ENCODE data around the gene PRDM16. TPM values are rescaled to one million over a fixed set of nuclear protein-coding genes. Genes with fewer than 3 reads are reported as not detected.

The PRDM16 gene
- total RNA-seq, 1 experiment from 2014 or later = 6.1 TPM

DNA sequence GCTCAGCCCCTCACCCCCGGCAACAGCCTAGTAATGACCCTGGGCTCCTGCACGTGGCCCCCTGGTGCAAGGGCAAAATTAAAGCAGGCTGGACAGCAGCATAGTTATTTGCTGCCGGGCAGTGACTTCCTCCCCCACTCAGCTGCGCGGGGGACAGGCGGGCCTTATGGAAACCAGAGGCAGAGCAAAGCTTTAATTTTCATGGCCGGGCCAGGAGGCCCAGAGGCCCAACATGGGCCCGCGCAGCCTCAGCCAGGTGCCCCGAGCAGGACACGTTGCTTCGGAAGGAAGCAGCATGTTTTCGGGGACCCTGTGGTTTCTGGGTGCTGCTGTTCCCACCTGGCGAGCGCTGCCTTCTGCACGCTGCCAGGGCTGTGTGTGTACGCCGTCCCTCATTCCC is 295.5 kb downstream of the PRDM16 start:
- ChIA-PET RAD21 (ENCODE audit: low non-redundant PET in 1 of 2, low total read pairs in 2 of 2, uncharacterized antibody in 2 of 2, unreplicated experiment in 2 of 2) (no interaction called here), POLR2A (no interaction called here), CTCF (no interaction called here)
- no peak for DNase-seq (ENCODE audit: low read depth, low spot score)
- H3K4me1 ChIP-seq (ENCODE audit: control insufficient read depth in 1 of 2, insufficient read depth in 2 of 2, low read length in 2 of 2) = peaks cover 2 to 9% of the 10 kb centered on the region in 2 experiments; a peak in 3 of 4 replicates
- no TSS peak for BruUV-seq (replicated peaks)
- H3K4me2 ChIP-seq (ENCODE audit: low read length) = no peak overlapping the region
- H3K4me3 ChIP-seq (replicated peaks in 1 of 2; ENCODE audit: low read depth in 1 of 2, low read length in 2 of 2) = no peak overlapping the region
- no peaks in the 10 kb centered on the region for H3K79me2 ChIP-seq (ENCODE audit: insufficient read depth, low read length)
- no peak for ATAC-seq
- TF ChIP-seq, protein P1, sequence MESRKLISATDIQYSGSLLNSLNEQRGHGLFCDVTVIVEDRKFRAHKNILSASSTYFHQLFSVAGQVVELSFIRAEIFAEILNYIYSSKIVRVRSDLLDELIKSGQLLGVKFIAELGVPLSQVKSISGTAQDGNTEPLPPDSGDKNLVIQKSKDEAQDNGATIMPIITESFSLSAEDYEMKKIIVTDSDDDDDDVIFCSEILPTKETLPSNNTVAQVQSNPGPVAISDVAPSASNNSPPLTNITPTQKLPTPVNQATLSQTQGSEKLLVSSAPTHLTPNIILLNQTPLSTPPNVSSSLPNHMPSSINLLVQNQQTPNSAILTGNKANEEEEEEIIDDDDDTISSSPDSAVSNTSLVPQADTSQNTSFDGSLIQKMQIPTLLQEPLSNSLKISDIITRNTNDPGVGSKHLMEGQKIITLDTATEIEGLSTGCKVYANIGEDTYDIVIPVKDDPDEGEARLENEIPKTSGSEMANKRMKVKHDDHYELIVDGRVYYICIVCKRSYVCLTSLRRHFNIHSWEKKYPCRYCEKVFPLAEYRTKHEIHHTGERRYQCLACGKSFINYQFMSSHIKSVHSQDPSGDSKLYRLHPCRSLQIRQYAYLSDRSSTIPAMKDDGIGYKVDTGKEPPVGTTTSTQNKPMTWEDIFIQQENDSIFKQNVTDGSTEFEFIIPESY (IDR thresholded peaks at IDR 0.05; ENCODE audit: extremely low read depth, insufficient replicate concordance, low read length) = no peak
- TF ChIP-seq YY1 (IDR thresholded peaks at IDR 0.05; ENCODE audit: extremely low read depth, insufficient replicate concordance, low read depth, low read length) = no peak
- TF ChIP-seq MAX (IDR thresholded peaks at IDR 0.05) = no peak
- no peak overlapping the region for H2AFZ ChIP-seq (ENCODE audit: low read depth, low read length, poor library complexity, severe bottlenecking)
- H3K36me3 ChIP-seq (ENCODE audit: control insufficient read depth in 1 of 2, insufficient read depth in 2 of 2, low read length in 2 of 2) = no peaks in the 10 kb centered on the region
- H3K9ac ChIP-seq (ENCODE audit: low read length) = no peak overlapping the region
- H3K9me2 ChIP-seq (ENCODE audit: insufficient read depth) = no peaks in the 10 kb centered on the region
- H3K9me3 ChIP-seq (ENCODE audit: control insufficient read depth in 1 of 2, insufficient read depth in 1 of 2, low read depth in 1 of 2, low read length in 2 of 2) = no peaks in the 10 kb centered on the region
- no peaks in the 10 kb centered on the region for H4K20me1 ChIP-seq (ENCODE audit: insufficient read depth)
- no peak overlapping the region for H3K27ac ChIP-seq (ENCODE audit: low read depth, low read length)
- intact Hi-C loops (cut with micrococcal nuclease) = no loop called here
- H3K27me3 ChIP-seq (ENCODE audit: insufficient read depth, low read length) = no peaks in the 10 kb centered on the region

DNA sequence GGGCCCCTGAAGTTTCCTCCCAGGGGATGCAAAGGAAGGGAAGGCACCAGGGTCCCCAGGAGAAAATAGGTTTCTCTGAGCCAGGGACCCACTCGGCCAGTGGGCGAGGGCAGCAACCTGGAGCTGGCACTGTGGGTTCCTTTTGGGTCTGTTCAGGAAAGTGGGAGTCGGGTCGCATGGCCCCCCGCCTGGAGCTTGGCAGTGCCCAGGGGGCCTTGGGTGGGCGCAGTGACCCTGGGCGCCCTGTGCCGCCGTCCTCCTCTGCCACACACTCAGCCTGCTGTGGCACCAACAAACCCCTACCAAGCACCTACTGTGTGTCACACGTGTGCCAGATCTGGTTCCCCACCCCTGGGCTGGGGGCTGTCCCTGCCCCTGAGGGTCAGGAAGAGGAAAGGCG is 296.0 kb downstream of the PRDM16 start:
- Histone ChIP-seq H3K36me3 (ENCODE audit: control insufficient read depth in 1 of 2, insufficient read depth in 2 of 2, low read length in 2 of 2) (no peaks in the 10 kb centered on the region), H3K9ac (ENCODE audit: low read length) (no peak overlapping the region), H3K9me2 (ENCODE audit: insufficient read depth) (no peaks in the 10 kb centered on the region), H3K27me3 (ENCODE audit: insufficient read depth, low read length) (no peaks in the 10 kb centered on the region), H3K4me1 (ENCODE audit: control insufficient read depth in 1 of 2, insufficient read depth in 2 of 2, low read length in 2 of 2) (peaks cover 4 to 13% of the 10 kb centered on the region in 2 experiments; a peak in 3 of 4 replicates), H3K79me2 (ENCODE audit: insufficient read depth, low read length) (no peaks in the 10 kb centered on the region), H3K9me3 (ENCODE audit: control insufficient read depth in 1 of 2, insufficient read depth in 1 of 2, low read depth in 1 of 2, low read length in 2 of 2) (no peaks in the 10 kb centered on the region), H3K4me3 (replicated peaks in 1 of 2; ENCODE audit: low read depth in 1 of 2, low read length in 2 of 2) (no peak overlapping the region), H4K20me1 (ENCODE audit: insufficient read depth) (no peaks in the 10 kb centered on the region), H3K4me2 (ENCODE audit: low read length) (no peak overlapping the region), H2AFZ (ENCODE audit: low read depth, low read length, poor library complexity, severe bottlenecking) (no peak overlapping the region), H3K27ac (ENCODE audit: low read depth, low read length) (no peak overlapping the region)
- no TSS peak for BruUV-seq (replicated peaks)
- intact Hi-C loops (cut with micrococcal nuclease) = no loop called here
- POLR2A ChIA-PET = no interaction called here
- RAD21 ChIA-PET (ENCODE audit: low non-redundant PET in 1 of 2, low total read pairs in 2 of 2, uncharacterized antibody in 2 of 2, unreplicated experiment in 2 of 2) = no interaction called here
- CTCF ChIA-PET = no interaction called here
- DNase-seq (ENCODE audit: low read depth, low spot score) (no peak), ATAC-seq (no peak)
- TF ChIP-seq CBX3 (IDR thresholded peaks at IDR 0.05; ENCODE audit: low read depth) (no peak), REST (IDR thresholded peaks at IDR 0.05; ENCODE audit: low read depth) (no peak), ELF1 (IDR thresholded peaks at IDR 0.05; ENCODE audit: borderline replicate concordance, low read depth) (no peak), SP1 (IDR thresholded peaks at IDR 0.05; ENCODE audit: low read depth) (no peak), EZH2 (IDR thresholded peaks at IDR 0.05) (no peak), EGR1 (IDR thresholded peaks at IDR 0.05; ENCODE audit: low read depth) (no peak), FOSL1 (IDR thresholded peaks at IDR 0.05; ENCODE audit: low read depth) (no peak), POLR2A (IDR thresholded peaks at IDR 0.05; ENCODE audit: borderline replicate concordance, extremely low read depth, insufficient read depth, insufficient read length) (no peak), SRF (IDR thresholded peaks at IDR 0.05; ENCODE audit: low read depth) (no peak), EZH2phosphoT487 (IDR thresholded peaks at IDR 0.05; ENCODE audit: borderline replicate concordance) (no peak)
- TF ChIP-seq, protein P2, sequence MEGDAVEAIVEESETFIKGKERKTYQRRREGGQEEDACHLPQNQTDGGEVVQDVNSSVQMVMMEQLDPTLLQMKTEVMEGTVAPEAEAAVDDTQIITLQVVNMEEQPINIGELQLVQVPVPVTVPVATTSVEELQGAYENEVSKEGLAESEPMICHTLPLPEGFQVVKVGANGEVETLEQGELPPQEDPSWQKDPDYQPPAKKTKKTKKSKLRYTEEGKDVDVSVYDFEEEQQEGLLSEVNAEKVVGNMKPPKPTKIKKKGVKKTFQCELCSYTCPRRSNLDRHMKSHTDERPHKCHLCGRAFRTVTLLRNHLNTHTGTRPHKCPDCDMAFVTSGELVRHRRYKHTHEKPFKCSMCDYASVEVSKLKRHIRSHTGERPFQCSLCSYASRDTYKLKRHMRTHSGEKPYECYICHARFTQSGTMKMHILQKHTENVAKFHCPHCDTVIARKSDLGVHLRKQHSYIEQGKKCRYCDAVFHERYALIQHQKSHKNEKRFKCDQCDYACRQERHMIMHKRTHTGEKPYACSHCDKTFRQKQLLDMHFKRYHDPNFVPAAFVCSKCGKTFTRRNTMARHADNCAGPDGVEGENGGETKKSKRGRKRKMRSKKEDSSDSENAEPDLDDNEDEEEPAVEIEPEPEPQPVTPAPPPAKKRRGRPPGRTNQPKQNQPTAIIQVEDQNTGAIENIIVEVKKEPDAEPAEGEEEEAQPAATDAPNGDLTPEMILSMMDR (IDR thresholded peaks at IDR 0.05 in 2 of 3, conservative IDR thresholded peaks at IDR 0.05 in 1 of 3; ENCODE audit: borderline replicate concordance in 1 of 3, insufficient read depth in 1 of 3, low read depth in 2 of 3, low read length in 2 of 3) = no peak
